Smooth muscle cell (in vitro differentiated cells): Measurements from ENCODE around the gene PITPNB. TPM values are rescaled to one million over a fixed set of nuclear protein-coding genes. Genes with fewer than 3 reads are reported as not detected.

ENCODE experiments used
- DNase-seq: peaks from one replicate; lab custom pipeline; 2025; ENCODE audit not compliant: unreplicated experiment; lab: John Stamatoyannopoulos, UW
- H2AFZ ChIP-seq: fragments of 200-600 bp; sonication (generic); 2 replicates; pipeline ENCODE4 v1.6.0; 2016; ENCODE audit warnings: antibody characterized with exemption, low read depth, mild to moderate bottlenecking
- H3F3A ChIP-seq: fragments of 200-600 bp; sonication (generic); 2 replicates; pipeline ENCODE4 v1.6.0; 2017; ENCODE audit warnings: antibody characterized with exemption, low read depth
- H3K27ac ChIP-seq: fragments of 200-600 bp; sonication (generic); 2 replicates; pipeline ENCODE4 v1.5.1; 2016; ENCODE audit warnings: low read depth, mild to moderate bottlenecking
- H3K27me3 ChIP-seq: fragments of 200-600 bp; sonication (generic); 2 replicates; pipeline ENCODE4 v1.6.1; 2016; ENCODE audit warnings: low read depth, mild to moderate bottlenecking
- H3K36me3 ChIP-seq: fragments of 200-600 bp; sonication (generic); 2 replicates; pipeline ENCODE4 v1.5.1; 2016; ENCODE audit warnings: low read depth
- H3K4me1 ChIP-seq: fragments of 200-600 bp; sonication (generic); 2 replicates; pipeline ENCODE4 v1.5.1; 2016; ENCODE audit warnings: low read depth
- H3K4me2 ChIP-seq: fragments of 200-600 bp; sonication (generic); 2 replicates; pipeline ENCODE4 v1.6.0; 2016; ENCODE audit warnings: mild to moderate bottlenecking
- H3K4me3 ChIP-seq: fragments of 200-600 bp; sonication (generic); 2 replicates; pipeline ENCODE4 v1.5.1; 2016; ENCODE audit warnings: mild to moderate bottlenecking
- H3K79me2 ChIP-seq: fragments of 200-600 bp; sonication (generic); 2 replicates; pipeline ENCODE4 v1.6.0; 2016; ENCODE audit warnings: low read depth, mild to moderate bottlenecking
- H3K9ac ChIP-seq: fragments of 200-600 bp; sonication (generic); 2 replicates; pipeline ENCODE4 v1.6.0; 2016; ENCODE audit warnings: low read depth
- H3K9me3 ChIP-seq: fragments of 200-600 bp; sonication (generic); replicated peaks from 2 replicates; pipeline ENCODE4 v1.5.1; 2016; ENCODE audit warnings: low read depth
- H4K20me1 ChIP-seq: fragments of 200-600 bp; sonication (generic); 2 replicates; pipeline ENCODE4 v1.6.0; 2016; ENCODE audit warnings: low read depth
- WGBS: methylation state at CpG from one replicate; pipeline ENCODE4 v1.1.7; 2016; ENCODE audit warnings: low lambda C conversion rate; 5-methylcytosine and 5-hydroxymethylcytosine counted together
- polyA plus RNA-seq: library from polyadenylated mRNA; unstranded; fragments of >200 nt; fragmentation: Nextera tagmentation; extraction: Ambion mirVana; gene quantifications from 2 replicates; pipeline ENCODE4 v1.2.1, GENCODE V29; 2016
- total RNA-seq: library from RNA; depleted of rRNA; stranded (reverse); fragments of >200 nt; gene quantifications from 2 replicates; pipeline ENCODE4 v1.2.3, GENCODE V29; 2014
- TF ChIP-seq, protein P1 (sequence below): fragments of 200-600 bp; sonication (generic); IDR thresholded peaks from 2 replicates; pipeline ENCODE4 v1.5.1; 2017; ENCODE audit warnings: borderline replicate concordance, mild to moderate bottlenecking, antibody characterized with exemption; ENCODE audit not compliant: insufficient read depth, poor library complexity, severe bottlenecking

Gene PITPNB
- total and polyA plus RNA-seq, 2 experiments from 2014 or later, result 37.8 to 47.0 TPM

DNA sequence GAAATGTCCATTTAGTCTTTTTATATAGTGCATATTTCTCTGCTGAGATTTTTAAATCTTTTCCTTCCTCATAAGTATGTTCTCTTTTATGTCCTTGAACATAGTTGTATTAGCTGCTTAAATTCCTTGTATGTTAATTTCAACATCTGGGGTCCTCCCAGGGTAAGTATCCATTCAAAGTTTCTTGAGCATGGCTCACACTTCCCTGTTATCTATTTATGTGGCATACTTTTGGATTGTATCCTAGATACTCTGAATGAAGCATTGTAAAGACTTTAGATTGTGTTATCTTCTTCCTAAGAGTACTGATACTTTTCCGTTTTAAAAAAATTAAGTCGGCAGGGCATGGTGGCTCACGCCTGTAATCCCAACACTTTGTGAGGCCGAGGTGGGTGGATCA lies 28.4 kb upstream of the PITPNB start:
- no peak for DNase-seq
- TF ChIP-seq, protein P1, sequence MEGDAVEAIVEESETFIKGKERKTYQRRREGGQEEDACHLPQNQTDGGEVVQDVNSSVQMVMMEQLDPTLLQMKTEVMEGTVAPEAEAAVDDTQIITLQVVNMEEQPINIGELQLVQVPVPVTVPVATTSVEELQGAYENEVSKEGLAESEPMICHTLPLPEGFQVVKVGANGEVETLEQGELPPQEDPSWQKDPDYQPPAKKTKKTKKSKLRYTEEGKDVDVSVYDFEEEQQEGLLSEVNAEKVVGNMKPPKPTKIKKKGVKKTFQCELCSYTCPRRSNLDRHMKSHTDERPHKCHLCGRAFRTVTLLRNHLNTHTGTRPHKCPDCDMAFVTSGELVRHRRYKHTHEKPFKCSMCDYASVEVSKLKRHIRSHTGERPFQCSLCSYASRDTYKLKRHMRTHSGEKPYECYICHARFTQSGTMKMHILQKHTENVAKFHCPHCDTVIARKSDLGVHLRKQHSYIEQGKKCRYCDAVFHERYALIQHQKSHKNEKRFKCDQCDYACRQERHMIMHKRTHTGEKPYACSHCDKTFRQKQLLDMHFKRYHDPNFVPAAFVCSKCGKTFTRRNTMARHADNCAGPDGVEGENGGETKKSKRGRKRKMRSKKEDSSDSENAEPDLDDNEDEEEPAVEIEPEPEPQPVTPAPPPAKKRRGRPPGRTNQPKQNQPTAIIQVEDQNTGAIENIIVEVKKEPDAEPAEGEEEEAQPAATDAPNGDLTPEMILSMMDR, result no peak

DNA sequence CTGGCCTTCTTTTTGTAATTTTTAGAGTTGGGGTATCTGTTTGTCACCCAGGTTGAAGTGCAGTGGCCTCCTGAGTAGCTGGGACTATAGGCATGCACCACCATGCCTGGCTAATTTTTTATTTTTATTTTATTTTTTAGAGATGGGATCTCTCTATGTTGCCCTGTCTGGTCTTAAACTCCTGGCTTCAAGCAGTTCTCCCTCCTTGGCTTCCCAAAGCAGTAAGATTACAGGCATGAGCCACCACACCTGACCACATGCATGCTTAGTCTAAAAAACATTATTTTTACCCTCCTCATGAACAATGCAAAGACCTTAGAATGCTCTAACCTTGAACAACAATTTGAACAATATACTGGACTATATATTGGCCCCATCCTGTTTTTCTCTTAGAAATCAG lies 22.1 kb upstream of the PITPNB start:
- no peak overlapping the region for H3K27ac ChIP-seq
- H3K79me2 ChIP-seq, result no peaks in the 10 kb centered on the region
- H4K20me1 ChIP-seq, result no peaks in the 10 kb centered on the region
- TF ChIP-seq, protein P1, result no peak
- no peak overlapping the region for H2AFZ ChIP-seq
- no peaks in the 10 kb centered on the region for H3K9me3 ChIP-seq
- no peaks in the 10 kb centered on the region for H3K36me3 ChIP-seq
- no peak overlapping the region for H3K9ac ChIP-seq
- H3K27me3 ChIP-seq, result no peaks in the 10 kb centered on the region
- no peak for DNase-seq
- H3K4me2 ChIP-seq, result no peak overlapping the region
- H3K4me1 ChIP-seq, result no peaks in the 10 kb centered on the region
- no peak overlapping the region for H3K4me3 ChIP-seq
- no peaks in the 10 kb centered on the region for H3F3A ChIP-seq

More for the DNA sequence above, 28.4 kb upstream of the PITPNB start:
- no peak overlapping the region for H3K9ac ChIP-seq
- no peaks in the 10 kb centered on the region for H4K20me1 ChIP-seq
- no peaks in the 10 kb centered on the region for H3K36me3 ChIP-seq
- no peak overlapping the region for H3K27ac ChIP-seq
- no peak overlapping the region for H2AFZ ChIP-seq
- no peaks in the 10 kb centered on the region for H3K4me1 ChIP-seq
- WGBS, result 83% methylated on average over 4 of the region's 4 CpGs
- no peaks in the 10 kb centered on the region for H3K9me3 ChIP-seq
- H3F3A ChIP-seq, result no peaks in the 10 kb centered on the region
- no peak overlapping the region for H3K4me3 ChIP-seq
- no peak overlapping the region for H3K4me2 ChIP-seq
- H3K27me3 ChIP-seq, result no peaks in the 10 kb centered on the region
- H3K79me2 ChIP-seq, result no peaks in the 10 kb centered on the region

DNA sequence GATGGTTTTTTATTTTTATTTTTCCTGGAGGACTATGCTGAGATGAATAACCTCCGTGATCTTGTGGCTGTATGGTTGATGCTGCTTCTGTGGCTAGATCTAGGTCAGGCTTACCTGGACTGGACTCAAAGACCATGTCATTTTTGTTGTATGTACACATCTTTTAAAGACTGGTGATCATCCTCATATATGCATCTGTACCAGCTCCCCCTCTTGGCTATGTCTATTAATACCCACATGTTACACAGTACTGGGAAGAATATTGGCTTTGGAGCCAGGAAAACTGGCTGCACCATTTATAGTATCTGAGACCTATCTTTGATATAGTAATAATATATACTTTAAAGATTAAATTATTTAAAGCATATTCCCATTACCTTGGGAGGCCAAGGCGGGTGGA lies 18.4 kb upstream of the PITPNB start:
- WGBS, result 100% methylated on average over 2 of the region's 2 CpGs
- Histone ChIP-seq H3K9ac (no peak overlapping the region), H3K27me3 (no peaks in the 10 kb centered on the region), H3F3A (no peaks in the 10 kb centered on the region), H2AFZ (no peak overlapping the region), H3K79me2 (no peaks in the 10 kb centered on the region), H3K4me3 (no peak overlapping the region), H3K27ac (no peak overlapping the region), H4K20me1 (no peaks in the 10 kb centered on the region), H3K36me3 (no peaks in the 10 kb centered on the region), H3K9me3 (no peaks in the 10 kb centered on the region), H3K4me1 (no peaks in the 10 kb centered on the region), H3K4me2 (no peak overlapping the region)
- TF ChIP-seq, protein P1, result no peak
- DNase-seq, result no peak

DNA sequence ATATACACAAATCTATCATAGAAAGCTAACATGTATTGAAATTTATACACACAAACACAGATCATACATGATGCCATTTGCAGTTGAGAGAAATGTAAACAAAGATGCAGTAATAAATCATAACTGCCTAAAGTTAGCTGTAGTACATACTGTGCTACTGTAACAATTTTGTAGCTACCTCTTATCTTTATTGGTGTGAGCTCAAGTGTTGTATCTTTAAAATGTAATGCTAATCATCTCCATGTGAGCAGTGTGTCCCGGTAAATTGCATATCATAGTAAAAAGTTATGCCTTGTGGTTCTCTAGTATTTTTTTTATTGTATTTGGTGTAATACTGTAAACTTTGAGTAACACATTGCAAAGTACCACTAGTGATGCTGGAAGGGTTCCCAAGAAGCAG lies 16.8 kb upstream of the PITPNB start:
- peaks cover under 1% of the 10 kb centered on the region for H3F3A ChIP-seq
- TF ChIP-seq, protein P1, result no peak
- 34% methylated on average over 1 of the region's 1 CpG for WGBS
- H3K79me2 ChIP-seq, result no peaks in the 10 kb centered on the region
- H3K4me1 ChIP-seq, result peaks cover under 1% of the 10 kb centered on the region
- H3K27me3 ChIP-seq, result no peaks in the 10 kb centered on the region
- DNase-seq, result no peak
- H3K4me3 ChIP-seq, result no peak overlapping the region
- H3K27ac ChIP-seq, result no peak overlapping the region
- no peak overlapping the region for H2AFZ ChIP-seq
- no peak overlapping the region for H3K9ac ChIP-seq
- H3K9me3 ChIP-seq, result no peaks in the 10 kb centered on the region
- no peak overlapping the region for H3K4me2 ChIP-seq
- H3K36me3 ChIP-seq, result no peaks in the 10 kb centered on the region
- no peaks in the 10 kb centered on the region for H4K20me1 ChIP-seq
